BE2C (cell line): ENCODE measurements around the gene RAPGEF2.

Experiments used
- DNase-seq: peaks from one replicate; pipeline ENCODE4 v3.0.0-alpha.2; 2020
- H3K27me3 ChIP-seq: fragments of 250-450 bp; sonication (Bioruptor Pico); 2 replicates; pipeline ENCODE4 v1.5.1; 2020; ENCODE audit warnings: mild to moderate bottlenecking
- H3K36me3 ChIP-seq: fragments of 250-450 bp; sonication (Bioruptor Pico); 2 replicates; pipeline ENCODE4 v1.5.1; 2020; ENCODE audit warnings: mild to moderate bottlenecking
- H3K4me1 ChIP-seq: fragments of 250-450 bp; sonication (Bioruptor Pico); 2 replicates; pipeline ENCODE4 v1.5.1; 2020
- H3K4me3 ChIP-seq: 2 replicates; pipeline ENCODE4 v1.5.1; 2011; ENCODE audit warnings: low read depth, low read length
- H3K9me3 ChIP-seq: fragments of 250-450 bp; sonication (Bioruptor Pico); 2 replicates; pipeline ENCODE4 v1.5.1; 2020
- TF ChIP-seq, protein P1 (sequence below): IDR thresholded peaks from 2 replicates; pipeline ENCODE4 v1.5.1; 2012; ENCODE audit warnings: mild to moderate bottlenecking, low read depth, low read length

The RAPGEF2 gene

DNA sequence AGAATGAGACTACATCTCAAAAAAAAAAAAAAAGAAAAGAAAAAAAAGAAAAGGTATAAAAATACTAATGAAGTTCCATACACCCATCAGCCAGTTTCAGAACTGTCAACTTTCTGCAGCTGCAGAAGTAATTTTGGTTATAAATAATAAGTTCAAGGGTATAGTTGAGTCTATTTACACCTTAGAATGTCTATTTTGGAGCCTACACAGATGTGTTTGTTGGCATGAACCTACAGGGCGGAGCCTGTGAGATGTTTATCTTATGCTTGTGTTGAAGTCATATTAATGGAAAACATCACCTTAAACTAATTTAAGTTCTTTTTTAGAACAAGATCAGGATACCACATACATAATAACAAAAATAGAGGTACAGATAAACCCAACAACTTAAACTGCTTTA is 85.8 kb downstream of the RAPGEF2 start:
- H3K27me3 ChIP-seq: no peaks in the 10 kb centered on the region
- H3K9me3 ChIP-seq: no peaks in the 10 kb centered on the region
- no peaks in the 10 kb centered on the region for H3K36me3 ChIP-seq
- TF ChIP-seq, protein P1, sequence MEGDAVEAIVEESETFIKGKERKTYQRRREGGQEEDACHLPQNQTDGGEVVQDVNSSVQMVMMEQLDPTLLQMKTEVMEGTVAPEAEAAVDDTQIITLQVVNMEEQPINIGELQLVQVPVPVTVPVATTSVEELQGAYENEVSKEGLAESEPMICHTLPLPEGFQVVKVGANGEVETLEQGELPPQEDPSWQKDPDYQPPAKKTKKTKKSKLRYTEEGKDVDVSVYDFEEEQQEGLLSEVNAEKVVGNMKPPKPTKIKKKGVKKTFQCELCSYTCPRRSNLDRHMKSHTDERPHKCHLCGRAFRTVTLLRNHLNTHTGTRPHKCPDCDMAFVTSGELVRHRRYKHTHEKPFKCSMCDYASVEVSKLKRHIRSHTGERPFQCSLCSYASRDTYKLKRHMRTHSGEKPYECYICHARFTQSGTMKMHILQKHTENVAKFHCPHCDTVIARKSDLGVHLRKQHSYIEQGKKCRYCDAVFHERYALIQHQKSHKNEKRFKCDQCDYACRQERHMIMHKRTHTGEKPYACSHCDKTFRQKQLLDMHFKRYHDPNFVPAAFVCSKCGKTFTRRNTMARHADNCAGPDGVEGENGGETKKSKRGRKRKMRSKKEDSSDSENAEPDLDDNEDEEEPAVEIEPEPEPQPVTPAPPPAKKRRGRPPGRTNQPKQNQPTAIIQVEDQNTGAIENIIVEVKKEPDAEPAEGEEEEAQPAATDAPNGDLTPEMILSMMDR: no peak
- H3K4me1 ChIP-seq: no peaks in the 10 kb centered on the region
- DNase-seq: no peak
- H3K4me3 ChIP-seq: no peak overlapping the region

DNA sequence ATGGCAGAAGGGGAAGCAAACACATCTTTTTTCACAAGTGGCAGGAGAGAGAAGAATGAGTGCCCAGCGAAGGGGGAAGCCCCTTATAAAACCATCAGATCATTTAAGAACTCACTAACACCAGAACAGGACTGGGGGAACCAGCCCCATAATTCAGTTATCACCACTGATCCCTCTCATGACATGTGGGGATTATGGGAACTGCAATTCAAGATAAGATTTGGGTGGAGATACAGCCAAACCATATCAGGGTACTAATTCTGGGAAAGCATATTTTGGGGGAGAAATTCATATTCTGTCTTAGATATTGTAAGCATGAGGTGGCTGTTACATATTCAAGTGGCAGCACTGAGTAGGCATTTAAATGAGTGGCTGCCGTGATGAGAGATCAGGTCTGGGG is 87.8 kb downstream of the RAPGEF2 start:
- Histone ChIP-seq H3K9me3 (no peaks in the 10 kb centered on the region), H3K4me3 (no peak overlapping the region), H3K4me1 (no peaks in the 10 kb centered on the region), H3K27me3 (no peaks in the 10 kb centered on the region), H3K36me3 (no peaks in the 10 kb centered on the region)
- TF ChIP-seq, protein P1: no peak
- no peak for DNase-seq

DNA sequence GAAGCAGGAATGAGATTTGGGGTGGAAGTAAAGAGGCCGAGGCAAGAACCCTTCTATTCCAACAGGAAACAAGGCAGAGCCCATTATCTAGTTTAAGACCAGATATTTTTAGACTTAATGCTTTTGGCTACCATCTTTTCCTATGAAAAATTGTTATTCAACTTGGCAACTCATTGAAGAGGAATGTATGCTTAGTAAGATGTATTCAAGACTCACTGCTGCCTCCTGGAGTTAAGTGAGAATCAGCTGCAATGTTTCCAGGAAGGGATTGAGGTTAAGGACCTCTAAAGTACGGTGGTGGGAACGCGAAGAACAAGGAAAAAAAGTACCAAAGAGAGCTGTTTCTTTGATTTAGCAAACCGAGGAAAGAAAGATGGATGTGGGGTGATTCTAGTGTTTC is 89.1 kb downstream of the RAPGEF2 start:
- DNase-seq: no peak
- Histone ChIP-seq H3K4me1 (no peaks in the 10 kb centered on the region), H3K4me3 (no peak overlapping the region), H3K27me3 (no peaks in the 10 kb centered on the region), H3K36me3 (no peaks in the 10 kb centered on the region), H3K9me3 (no peaks in the 10 kb centered on the region)
- TF ChIP-seq, protein P1: peak; percentile 65

DNA sequence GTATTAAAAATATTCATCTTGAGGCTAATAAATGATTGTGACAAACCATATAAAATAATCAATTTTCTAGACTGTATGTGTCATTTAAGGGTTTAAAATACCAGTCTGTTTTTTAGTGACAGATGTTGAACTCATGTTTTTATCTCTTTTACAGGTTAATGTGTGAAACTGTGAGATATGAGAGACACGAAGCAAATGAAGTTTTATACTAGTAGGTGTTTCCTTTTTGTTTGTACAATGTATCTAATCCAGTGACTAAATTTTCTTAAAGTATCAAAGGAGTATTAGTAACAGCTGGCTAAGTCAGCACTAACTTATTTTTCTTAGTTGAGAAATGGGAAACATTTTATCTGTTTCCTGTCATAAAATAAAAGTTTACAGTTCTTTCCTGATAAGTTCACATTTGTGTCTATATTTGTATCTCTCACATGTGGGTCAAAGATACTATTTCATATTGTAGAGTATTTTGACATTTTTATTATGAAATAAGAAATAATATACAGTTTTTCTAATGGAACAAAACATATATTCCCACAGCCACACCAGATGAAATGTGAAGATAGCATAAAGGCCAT is 90.3 kb downstream of the RAPGEF2 start:
- no peak for DNase-seq
- no peaks in the 10 kb centered on the region for H3K36me3 ChIP-seq
- TF ChIP-seq, protein P1: no peak
- no peaks in the 10 kb centered on the region for H3K27me3 ChIP-seq
- no peak overlapping the region for H3K4me3 ChIP-seq
- no peaks in the 10 kb centered on the region for H3K4me1 ChIP-seq
- H3K9me3 ChIP-seq: no peaks in the 10 kb centered on the region

DNA sequence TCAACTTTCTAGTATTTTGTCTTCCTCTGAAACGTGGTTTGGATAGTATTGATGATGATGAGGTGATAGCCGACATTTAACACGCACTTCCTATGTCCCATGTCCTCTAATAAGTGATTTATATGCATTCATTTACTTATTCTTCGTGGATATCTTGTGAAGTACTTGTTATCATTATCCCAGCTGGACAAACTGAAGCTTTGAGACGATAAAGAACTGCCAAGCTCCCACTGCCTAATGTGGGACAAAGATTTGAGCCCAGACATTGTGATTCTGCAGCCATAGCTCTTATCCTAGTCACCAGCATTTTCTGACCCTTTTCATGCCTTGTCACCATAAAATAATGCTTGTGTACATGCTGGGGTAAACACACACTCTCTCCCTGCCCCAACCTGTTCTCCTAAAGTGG is 92.5 kb downstream of the RAPGEF2 start:
- TF ChIP-seq, protein P1: no peak
- Histone ChIP-seq H3K4me1 (no peaks in the 10 kb centered on the region), H3K36me3 (no peaks in the 10 kb centered on the region), H3K4me3 (no peak overlapping the region), H3K27me3 (no peaks in the 10 kb centered on the region), H3K9me3 (no peaks in the 10 kb centered on the region)
- DNase-seq: no peak

DNA sequence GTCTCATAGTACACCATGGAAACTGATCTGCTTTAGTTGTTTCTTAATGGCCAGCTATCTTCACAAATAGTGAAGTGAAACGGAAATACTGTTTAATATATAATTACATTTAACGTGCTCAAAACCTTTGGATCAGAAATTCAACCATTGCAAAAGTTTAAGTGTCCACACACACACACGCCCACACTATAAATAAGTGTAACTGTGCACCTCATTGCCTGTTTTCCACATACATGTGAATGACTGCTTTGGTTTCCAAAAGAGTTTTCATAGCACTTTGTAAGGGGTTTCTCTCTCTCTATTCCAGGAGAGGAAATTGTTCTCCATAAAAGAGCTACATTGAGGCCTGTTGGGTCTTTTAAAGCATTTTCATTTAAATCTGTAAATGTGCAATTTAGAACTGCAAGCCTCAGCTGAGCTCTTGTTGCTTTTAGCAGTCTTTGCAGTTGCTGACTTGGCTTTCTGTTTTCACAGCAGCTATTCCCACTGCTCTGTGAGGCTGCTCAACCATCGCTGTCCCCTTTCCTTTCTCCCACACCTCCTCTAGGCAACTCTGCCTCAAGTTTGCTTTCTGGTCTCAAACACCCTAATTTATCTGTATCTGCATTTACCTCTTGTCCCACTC is 94.5 kb downstream of the RAPGEF2 start:
- Histone ChIP-seq H3K9me3 (no peaks in the 10 kb centered on the region), H3K4me1 (no peaks in the 10 kb centered on the region), H3K4me3 (no peak overlapping the region), H3K36me3 (no peaks in the 10 kb centered on the region), H3K27me3 (no peaks in the 10 kb centered on the region)
- TF ChIP-seq, protein P1: no peak
- no peak for DNase-seq
